ENCODE results near the gene TAGAP.

- TF ChIP-seq CTCF (IDR thresholded peaks at IDR 0.05; ENCODE audit: low read length) (no peak), EZH2 (optimal IDR thresholded peaks at IDR 0.05; ENCODE audit: low read depth, low read length) (no peak), EZH2phosphoT487 (IDR thresholded peaks at IDR 0.05; ENCODE audit: low read length) (no peak)
These were observed 11.4 kb downstream of the TAGAP start for GRCh38 chr6:159033160-159034049.
